ENCODE results near the gene MRTFA.

MRTFA gene

DNA sequence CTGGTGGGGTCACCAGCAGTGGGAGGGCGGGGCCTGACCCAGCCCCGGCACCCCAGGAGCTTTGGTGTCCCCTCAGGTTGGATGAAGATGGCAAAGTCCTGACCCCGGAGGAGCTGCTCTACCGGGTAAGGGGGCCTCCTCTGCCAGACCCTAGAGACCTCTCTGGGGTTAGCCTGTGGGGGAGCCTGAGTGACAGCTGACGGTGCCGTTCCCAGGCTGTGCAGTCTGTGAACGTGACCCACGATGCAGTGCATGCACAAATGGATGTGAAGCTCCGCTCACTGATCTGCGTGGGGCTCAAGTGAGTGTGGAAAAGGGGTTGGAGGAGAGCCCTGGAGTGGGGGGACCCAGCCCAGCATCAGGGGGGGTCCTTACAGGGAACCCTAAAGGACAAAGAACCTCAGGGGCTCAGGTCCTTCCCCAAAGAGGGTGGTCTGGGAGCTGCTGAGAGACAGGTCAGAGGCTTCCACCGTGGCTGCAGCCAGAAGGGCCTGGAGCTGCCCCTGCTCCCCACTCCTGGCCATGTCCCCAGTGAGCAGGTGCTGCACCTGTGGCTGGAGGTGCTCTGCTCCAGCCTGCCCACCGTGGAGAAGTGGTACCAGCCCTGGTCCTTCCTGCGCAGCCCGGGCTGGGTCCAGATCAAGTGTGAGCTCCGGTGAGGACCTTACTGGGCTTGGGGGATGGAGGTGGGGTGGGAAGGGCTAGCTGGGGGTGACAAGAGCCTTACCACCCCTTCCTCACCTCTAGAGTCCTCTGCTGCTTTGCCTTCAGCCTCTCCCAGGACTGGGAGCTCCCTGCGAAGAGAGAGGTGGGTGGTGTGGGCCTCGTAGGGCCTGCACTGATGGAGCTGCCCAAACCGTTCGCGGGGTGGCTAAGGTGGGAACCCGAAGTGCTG is 227.6 kb downstream of the MRTFA start:
- no peak for DNase-seq

GRCh38 chr22:40407831-40408717 is 228.4 kb downstream of the MRTFA start:
- DNase-seq, result no peak

DNA sequence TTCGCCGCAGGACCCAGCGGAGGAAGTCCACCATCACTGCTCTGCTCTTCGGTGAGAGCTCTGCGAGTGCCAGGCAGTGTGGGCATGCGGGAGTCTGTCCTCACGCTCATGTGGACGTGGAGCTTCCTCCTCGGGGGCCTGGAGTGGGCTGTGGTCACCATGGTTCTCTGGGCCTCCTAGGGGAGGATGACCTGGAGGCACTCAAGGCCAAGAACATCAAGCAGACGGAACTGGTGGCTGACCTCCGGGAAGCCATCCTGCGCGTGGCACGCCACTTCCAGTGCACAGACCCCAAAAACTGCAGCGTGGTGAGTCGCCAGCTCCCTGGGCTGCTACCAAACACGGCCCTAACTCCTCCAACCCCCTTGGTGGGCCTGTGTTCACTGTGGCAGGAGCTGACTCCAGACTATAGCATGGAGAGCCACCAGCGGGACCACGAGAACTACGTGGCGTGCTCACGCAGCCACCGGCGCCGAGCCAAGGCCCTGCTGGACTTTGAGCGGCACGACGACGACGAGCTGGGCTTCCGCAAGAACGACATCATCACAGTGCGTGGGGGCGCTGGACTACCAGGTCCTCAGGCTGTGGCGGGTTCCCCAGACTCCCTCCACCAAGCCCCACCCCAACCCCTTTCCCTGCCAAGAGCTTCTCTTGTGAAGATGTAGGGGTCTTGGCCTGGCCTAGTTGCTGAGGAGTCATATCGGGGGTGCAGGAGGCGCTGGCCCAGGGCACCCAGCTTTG is 229.3 kb downstream of the MRTFA start:
- no peak for DNase-seq

GRCh38 chr22:40406063-40406890 is 230.2 kb downstream of the MRTFA start:
- DNase-seq, result no peak

DNA sequence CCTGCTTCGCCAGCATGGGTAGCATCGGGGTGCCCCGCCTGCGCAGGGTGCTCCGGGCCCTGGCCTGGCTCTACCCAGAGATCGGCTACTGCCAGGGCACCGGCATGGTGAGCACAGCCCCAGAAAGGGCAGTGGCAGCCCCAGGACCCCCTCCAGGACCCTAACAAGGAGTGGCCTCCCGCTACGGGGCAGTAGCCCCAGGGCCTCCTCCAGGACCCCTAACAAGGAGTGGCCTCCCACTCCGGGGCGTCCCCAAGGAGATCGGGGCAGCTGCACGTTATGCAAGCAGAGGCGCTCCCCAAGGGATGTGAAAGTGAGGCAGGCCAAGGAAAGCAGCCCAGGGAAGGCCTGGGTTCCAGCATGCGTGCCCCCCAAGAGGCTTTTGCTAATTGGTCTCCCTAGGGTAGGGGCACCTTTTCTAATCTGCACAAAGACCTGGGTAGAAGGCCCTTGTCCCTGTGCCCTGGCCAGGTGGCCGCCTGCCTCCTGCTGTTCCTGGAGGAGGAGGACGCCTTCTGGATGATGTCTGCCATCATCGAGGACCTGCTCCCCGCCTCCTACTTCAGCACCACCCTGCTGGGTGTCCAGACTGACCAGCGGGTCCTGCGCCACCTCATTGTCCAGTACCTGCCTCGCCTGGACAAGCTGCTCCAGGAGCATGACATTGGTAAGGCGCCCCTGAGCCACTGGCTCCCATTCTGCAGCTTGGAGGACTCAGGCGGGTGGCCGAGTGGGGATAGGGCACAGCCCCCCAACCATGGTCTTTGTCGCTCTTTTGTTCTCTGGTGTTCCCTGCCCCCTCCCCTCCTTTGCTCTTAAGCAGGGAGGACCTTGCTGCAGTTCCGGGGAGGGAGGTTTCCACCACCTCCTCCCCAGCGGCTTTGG is 231.1 kb downstream of the MRTFA start:
- DNase-seq, result no peak

GRCh38 chr22:40404251-40405177 is 232.0 kb downstream of the MRTFA start:
- no peak for DNase-seq

DNA sequence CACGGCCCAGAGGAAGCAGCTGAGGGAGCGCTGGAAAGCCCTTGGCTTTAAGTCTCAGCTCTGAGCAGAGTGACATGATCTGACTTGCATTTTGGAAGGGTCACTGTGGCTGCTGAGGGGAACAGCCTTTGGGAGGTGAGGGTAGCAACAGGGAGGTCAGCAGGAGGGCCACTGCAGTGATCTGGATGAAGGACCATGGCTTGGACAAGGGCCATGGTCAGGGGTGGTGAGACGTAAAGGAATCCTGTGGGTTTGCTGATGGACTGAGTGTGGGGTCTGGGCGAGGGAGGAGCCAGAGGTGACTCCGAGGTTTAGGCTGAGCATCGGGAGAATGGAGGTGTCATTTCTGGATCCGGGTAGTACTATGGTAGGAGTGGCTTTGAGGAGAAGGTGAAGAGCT is 232.9 kb downstream of the MRTFA start:
- no peak for DNase-seq

GRCh38 chr22:40403141-40403540 is 233.4 kb downstream of the MRTFA start:
- no peak for DNase-seq

DNA sequence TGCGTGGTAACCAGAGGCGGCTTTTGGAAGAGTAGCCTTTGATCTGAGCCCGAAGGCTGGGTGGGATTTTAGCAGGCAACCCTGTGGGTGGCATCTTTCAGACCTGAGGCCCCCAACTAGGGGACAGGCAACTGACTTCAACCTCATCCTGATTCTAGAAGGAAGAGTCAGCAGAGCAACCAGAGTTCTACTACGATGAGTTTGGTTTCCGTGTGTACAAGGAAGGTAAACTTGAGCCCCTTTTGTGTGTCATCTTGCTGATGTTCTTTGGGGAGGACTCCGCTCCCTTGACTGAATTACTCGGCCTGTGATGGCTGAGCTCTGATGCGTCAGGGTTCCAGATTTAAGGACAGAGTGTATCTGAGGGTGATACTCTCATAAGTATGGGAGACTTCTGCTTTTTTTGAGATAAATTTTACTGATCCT is 234.5 kb downstream of the MRTFA start:
- DNase-seq, result no peak

DNA sequence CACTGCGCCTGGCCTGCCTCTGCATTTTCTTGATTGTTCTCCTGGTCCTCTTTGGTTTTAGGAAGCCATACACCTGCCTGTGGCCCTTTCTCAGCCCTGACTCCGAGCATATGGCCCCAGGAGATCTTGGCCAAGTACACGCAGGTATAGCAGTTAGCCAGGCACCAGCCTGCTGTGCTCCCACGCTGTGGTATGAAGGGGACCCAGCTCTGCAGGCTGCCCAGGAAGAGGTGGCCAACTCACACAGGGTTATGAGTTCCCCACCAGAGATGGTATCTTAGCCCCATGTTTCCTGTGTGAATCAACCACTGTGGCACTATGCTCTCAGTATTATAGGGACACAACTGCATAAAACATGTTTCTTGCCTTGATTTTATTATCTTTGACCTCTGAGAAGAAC is 235.0 kb downstream of the MRTFA start:
- DNase-seq, result no peak

- DNase-seq, result no peak
Measured at GRCh38 chr22:40400159-40400558, 236.4 kb downstream of the MRTFA start.

GRCh38 chr22:40399621-40400020 is 236.9 kb downstream of the MRTFA start:
- peak; percentile 57 for DNase-seq

GRCh38 chr22:40397396-40397795 is 239.1 kb downstream of the MRTFA start:
- peak; percentile 17 for DNase-seq

DNA sequence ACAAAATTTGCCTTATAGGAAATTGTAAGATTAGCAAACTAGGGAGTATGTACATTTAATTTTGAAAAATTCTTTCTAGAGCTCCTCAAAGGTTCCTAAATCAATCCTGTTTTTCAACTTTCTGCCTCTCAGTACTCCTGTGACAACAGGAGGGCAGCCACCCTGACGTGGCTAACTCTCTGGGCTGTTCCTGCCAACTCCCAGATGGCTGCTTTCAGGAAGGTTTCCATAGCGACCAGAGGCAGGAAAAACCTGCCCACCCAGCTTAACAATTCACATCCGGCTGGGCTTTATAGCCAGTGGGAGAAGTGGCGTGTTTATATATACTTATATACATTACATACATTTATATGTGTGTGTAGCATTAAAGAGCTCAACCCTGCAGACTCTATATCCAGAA is 239.6 kb downstream of the MRTFA start:
- DNase-seq, result peak; percentile 72

DNA sequence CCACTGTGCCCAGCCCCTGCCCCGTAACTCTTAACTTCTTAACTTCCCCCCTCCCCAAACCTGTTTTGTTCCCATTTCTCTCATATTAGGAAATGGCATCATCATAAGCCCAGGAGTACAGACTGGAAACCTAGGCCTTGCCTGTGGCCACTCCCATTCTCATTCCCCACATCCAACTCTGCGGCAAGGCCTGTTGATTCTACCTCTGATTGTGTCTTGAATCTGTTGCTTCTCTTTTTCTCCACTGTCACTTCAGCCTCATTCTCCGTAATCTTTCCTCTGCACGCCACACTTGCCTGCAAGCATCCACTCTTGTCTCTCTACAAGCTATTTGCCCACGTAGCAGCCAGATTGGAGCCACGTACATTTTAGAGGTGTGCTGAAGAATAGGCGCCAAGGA is 240.9 kb downstream of the MRTFA start:
- no peak for DNase-seq

GRCh38 chr22:40394607-40395006 is 241.9 kb downstream of the MRTFA start:
- DNase-seq, result no peak

GRCh38 chr22:40392618-40393017 is 243.9 kb downstream of the MRTFA start:
- no peak for DNase-seq

DNA sequence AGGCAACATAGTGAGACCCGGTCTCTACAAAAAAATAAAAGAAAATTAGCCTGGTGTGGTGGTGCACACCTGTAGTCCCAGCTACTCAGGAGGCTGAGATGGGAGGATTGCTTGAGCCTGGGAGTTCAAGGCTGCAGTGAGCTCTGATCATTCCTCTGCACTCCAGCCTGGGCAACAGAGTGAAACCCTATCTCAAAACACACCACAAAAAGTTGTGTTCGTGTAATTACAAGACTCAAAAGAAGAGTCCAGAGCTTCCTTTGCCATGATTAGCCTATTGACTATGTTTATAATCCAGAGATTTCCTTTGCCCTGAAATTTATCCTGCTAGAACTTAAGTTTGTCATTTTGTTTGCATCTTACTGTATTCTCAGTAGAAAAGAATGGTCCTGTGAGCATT is 245.1 kb downstream of the MRTFA start:
- no peak for DNase-seq

GRCh38 chr22:40388231-40388630 is 248.3 kb downstream of the MRTFA start:
- DNase-seq, result no peak

DNA sequence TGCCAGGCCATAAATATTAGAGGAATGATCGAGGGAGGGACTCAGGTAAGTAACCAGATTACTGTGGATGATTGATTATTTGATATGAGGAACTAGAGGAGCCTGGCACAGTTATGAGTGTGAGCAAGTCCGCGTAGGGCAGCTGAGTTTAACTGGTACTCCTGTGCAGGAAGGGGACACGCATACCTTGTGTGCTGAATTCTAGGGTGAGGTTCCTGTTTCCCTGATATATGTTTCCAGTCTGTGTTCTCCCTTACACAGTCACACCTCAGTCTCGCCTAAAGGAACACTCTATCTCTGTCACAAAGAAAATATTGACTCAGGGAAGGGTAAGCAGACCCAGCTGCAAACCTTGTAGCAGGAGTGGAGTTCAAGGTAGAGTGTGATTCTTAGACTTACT is 248.8 kb downstream of the MRTFA start:
- no peak for DNase-seq
